Stimulated activated CD8-positive, alpha-beta memory T cell treated with anti-CD3 and anti-CD28 coated beads, Interleukin-2, amount 100 ng/mL, for 48 hours (primary cell): Measurements from ENCODE around the gene TSNAXIP1.

Source experiments
- DNase-seq, 2 donors: peaks; one replicate each; pipeline ENCODE4 v3.0.0-alpha.2; 2020; ENCODE audit warnings: low read depth in 2 of 2

Gene TSNAXIP1

DNA sequence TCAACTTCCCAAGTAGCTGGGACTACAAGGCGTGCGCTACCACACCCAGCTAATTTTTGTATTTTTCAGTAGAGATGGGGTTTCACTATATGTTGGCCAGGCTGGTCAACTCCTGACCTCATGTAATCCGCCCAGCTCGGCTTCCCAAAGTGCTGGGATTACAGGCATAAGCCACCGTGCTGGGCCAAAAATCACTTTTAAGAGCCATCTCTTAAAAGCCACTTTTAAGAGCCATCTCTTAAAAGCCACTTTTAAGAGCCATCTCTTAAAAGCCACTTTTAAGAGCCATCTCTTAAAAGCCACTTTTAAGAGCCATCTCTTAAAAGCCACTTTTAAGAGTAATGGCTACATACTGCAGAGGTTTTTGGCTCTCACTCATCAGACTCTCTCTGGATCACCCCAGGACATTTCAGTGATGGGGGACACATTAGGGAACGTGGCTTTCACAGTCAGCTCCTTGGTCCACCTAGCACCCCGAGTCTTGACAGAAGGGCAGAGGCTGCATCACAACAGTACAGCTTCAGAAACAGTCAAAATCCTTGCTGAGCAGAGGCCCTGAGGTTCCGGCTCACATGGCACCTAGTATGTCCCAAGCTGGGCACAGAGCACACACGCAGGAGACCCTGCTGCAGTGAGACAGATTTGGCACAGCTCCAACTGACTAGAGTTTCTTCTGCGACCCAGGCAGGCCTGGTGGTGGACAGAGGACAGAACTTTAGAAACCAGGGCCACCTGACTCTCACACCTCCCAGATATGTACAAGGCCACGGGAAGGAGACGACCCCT lies 23.9 kb upstream of the TSNAXIP1 start:
- no peak for DNase-seq

DNA sequence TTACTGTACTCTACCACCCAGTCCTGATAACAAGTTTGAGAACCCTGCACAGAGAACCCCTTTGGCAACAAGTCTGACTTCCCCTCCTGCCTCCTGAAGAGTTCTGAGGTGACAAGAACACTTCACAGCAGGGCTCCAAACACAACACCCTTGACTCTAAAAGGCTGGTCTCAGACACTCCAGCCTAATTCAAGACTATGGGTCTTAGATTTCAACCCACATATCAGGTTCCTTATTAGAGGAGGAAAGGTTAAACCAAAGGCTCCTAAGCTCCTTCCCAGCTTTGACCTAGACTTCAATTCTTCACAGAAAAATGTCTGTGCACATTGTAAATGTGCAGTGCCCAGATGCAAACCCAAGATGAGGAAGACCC lies 23.4 kb upstream of the TSNAXIP1 start:
- no peak for DNase-seq

DNA sequence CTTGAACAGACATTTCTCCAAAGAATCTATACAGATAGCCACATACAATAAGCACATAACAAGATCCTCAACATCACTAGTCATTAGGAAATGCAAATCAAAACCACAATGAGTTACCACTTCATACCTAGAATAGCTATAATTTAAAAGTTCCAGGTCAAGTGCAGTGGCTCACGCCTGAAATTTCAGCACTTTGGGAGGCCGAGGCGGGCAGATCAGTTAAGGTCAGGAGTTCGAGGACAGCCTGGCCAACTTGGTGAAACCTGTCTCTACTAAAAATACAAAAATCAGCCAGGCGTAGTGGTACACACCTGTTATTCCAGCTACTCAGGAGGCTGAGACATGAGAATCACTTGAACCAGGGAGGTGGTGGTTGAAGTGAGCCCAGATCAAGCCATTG lies 20.2 kb upstream of the TSNAXIP1 start:
- no peak for DNase-seq

DNA sequence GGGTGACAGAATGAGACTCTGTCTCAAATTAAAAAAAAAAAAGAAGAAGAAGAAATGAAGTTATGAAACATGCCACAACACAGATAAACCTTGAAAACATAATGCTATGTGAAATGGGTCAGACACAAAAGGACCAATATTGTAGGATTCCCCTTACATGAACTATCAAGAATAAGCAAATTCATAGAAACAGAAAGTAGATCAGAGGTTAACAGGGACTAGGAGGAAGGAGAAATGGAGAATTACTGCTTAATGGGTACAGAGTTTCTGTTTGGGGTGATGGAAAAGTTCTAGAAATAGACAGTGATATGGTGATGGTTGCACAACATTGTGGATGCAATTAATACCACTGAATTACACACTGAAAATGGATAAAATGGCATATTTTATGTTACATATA lies 16.6 kb upstream of the TSNAXIP1 start:
- DNase-seq: no peak

DNA sequence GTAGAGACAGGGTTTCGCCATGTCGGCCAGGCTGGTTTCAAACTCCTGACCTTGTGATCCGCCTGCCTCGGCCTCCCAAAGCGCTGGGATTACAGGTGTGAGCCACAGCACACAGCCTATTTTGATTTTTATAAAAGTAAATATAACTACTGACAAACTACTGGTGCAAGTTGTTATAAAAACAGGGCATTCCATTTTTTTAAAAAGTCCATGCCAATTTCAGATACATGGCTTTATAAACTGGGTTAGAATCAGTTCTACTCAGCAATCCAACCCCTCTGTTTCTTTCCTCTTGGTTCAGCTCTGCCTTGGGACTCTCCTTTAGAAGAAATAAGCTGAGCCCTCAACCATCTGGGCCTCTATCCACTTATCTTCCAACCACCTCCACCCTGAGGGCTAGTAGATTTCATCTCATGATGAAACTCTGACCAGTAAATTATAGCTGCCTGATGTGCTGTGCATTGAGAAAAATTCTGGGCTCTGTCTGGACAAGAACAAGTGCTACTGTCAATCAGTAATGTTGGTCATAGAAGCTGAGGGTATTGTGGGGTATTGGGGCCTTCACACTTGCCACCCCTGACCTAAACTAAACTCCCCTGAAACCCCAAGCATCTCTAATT lies 10.5 kb upstream of the TSNAXIP1 start:
- DNase-seq: no peak

DNA sequence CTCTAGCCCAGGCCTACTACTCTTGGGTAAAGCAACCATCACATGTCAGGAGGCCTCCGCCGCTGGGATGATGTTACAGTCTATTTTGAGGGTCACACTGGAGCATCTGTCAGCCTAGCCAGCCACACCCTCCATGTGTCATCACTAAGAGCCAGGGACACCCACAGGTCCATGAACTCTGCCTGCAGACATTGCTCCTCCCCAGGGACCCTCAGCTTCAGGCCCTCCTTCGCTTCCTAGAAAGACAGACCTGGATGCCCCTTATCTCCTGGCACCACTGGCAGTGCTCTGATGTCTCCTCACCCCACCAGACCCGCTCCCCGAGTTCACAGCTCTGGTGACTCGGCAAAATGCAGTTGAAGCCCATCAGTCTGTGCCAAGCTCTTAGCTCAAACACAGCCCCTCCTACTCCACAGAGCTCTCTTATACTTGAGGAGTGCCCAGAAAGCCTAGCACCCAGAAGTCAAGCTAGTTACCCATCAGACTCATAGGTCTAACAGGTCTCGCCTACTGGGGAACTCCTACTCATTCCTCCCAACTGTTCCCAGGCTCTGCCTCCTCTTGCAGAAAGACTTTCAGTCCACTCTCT lies 6.3 kb upstream of the TSNAXIP1 start:
- DNase-seq: no peak

DNA sequence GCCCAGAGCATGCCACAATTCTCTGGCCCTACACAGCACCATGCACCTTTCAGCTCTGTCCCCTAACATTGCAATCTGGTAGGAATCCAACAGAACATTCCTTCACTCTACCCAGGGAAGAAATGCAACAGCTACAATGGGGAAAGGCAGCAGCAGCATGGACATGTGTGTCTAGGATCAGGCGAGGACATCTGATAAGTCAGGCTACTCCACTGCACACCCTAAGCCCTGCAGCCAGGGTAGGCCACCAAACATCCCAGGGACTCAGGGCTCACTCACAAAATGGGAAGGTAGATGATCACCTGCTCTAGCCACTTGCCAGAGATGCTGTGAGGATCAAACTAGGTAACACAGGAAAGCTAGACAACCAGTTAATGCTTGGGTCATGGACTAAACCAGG lies 5.4 kb upstream of the TSNAXIP1 start:
- DNase-seq: no peak

DNA sequence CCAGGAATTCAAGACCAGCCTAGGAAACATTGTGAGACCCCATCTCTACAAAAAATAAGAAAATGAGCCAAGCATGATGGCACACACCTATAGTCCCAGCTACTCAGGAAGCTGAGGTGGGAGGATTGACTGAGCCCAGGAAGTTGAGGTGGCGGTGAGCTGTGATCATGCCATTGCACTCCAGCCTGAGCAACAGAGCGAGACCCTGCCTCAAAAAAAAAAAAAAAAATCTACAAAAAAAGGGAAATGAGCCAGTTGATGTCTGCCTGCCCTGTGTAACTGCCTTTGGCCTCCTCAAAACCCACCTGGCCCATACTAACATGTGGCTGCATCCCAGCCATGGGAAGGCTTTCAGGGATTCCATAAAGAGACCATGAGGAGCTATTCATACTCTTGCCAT lies 4.8 kb upstream of the TSNAXIP1 start:
- DNase-seq: no peak

DNA sequence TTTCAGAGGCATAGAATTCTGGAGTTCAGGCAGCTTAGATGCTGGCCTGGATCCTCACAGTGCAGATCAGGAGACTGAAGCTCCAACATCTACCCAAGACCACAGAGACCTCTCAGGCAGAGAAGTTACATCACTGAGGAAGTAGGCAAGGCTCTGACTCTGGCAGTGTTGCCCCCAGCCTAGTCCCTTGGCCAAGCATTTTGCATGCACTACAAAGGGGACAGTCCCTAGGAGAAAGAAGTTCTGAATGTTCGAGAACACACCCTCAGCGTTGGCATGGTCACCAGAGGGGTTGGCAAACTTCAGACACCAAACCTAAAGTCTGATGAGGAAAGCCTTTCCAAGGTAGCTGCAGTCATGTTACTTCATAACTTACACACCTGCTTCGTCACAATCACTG lies 2.8 kb upstream of the TSNAXIP1 start:
- no peak for DNase-seq

DNA sequence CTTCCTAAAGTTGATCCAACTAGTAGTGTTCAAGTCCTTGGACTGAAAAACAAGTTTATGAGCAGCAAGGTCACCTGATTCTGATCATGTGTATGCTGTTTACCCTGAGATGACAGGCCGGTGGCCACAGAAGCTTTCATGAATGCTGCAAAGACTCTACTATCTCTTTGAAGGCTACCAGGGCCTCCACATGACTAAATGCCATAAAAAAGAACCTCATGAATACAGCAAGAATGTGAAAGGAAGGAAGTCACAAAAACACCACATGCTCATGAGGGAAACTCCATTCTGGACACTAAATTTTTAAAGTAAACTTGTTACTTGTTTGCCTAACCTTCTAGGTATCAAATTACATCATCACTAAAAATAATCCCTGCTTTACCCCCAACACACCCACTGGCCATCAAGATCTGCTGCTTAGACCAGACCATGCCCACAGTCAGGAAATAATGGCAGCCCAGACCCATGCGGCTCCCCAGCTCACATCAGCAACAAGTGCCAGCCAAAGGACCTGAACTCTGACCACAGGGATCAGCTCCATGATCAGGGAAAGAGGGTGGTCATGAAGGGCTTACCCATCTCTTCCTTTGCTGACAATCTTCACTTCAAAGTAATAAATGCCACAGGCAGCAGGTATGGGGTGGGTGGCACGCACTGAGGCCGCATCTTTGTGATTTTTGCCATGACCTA lies 1.7 kb upstream of the TSNAXIP1 start:
- DNase-seq: no peak

DNA sequence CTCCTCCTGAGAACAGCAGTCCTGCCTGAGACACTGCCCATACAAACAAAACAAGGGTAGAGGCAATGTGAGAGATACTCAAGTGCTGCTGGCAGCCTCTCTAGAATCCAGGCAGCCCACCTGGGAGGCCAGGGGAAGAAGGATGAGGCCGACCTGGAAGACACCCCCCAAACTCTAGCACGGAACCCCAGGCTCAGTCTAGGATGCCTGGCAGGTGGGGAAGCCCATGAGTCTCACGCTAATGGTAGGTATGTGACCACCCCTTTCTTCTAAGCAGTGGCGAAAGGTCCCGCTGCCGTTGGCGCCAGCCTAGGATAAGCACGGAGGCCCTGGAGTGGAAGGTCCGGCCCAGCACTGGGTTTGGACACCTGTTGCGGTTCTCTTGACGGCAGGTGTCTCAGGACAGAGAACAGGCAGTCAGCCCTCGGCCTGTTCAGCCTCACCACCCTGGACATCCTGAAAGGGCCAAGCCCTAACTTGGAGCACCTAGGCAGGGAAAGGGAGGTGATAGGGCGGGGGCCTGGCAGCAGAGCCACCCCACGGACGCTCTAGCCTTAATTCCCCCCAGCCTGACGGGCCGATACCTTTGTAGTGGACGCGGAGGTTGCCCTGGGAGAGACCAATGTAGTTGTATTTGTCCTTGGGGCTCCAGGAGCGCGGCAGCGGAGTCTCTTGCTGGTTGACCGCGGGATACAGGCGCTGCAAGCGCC lies 816 bp upstream of the TSNAXIP1 start:
- no peak for DNase-seq

DNA sequence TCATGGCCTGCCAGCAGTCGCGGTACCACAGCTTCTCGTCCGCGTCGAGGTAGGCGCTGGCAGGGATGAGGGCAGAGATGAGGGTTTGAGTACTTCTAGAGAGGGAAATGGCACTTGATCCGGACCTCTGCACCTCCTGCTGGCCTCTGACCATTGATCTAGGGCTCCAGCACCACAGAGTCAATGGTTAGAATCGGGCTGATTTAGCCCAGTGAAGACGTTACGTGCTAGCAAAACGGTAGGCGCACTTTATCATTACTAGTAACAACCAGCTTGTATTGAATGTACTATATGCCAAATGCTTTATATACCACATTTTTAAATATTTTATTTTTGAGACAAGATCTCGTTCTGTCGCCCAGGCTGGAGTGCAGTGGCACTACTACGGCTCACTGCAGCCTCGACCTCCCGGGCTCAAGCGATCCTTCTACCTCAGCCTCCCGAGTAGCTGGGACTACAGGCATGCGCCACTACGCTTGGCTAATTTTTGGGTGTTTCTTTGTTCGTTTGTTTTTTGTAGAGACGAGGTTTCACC lies 526 bp downstream of the TSNAXIP1 start:
- DNase-seq: no peak

DNA sequence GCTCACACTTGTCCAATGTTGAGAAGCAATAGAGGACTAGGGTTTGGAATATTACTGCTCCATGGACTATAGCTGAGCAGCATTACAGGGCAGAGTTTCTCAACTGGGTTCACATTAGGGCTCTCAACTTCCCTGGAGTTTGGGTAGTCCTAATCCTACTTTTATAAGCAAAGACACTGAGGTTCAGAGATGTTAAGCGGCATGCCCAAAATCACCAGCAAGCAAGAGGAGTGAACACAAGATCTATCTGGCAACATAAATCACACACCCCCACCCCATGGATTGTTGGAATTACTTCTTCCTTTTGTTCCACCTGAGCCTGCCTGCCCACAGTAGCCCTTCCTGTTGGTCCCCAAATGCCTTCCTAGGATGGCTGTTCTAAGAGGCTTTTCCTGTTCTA lies 5.2 kb downstream of the TSNAXIP1 start:
- DNase-seq: no peak

DNA sequence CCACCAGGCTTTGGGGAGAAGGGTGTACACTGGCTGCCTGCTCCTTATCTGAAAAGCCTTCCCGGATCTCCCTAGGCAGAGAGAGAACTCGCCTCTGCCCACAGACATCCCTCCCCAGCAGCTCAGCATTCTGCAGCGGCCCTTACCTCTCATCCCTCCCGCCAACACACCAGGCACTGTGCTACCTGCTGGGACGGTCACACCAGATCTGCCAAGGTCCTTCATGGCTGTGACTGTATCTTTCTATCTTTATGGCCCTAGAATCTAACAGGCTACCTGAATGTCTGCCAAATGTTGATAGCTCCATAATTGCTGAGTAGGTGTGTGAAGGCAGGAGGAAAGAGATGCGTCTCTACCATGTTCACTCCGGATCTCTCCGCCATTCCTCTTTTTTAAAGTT lies 7.9 kb downstream of the TSNAXIP1 start:
- DNase-seq: no peak

DNA sequence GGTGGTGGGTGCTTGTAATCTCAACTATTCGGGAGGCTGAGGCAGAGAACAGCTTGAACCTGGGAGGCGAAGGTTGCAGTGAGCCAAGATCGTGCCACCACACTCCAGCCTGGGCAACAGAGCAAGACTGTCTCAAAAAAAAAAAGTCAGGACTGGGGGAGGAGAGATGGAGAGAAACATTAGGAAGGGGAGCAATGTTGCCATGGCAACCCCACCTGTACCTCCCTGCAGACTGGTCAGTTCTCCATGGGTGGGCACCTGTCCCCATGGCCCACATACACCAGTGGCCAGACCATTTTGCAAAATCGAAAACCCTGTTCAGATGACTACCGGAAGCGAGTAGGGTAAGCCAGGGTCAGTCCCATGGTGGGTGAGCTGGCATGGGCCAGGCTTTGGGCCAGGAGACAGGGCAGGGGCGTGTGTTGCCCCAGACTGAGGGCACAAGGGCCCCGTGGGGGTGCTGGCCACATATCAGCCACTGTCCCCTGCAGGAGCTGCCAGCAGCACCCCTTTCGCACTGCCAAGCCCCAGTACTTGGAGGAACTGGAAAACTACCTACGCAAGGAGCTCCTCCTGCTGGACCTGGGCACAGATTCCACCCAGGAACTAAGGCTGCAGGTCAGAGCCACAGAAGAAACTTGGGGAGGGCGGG lies 14.0 kb downstream of the TSNAXIP1 start:
- no peak for DNase-seq

DNA sequence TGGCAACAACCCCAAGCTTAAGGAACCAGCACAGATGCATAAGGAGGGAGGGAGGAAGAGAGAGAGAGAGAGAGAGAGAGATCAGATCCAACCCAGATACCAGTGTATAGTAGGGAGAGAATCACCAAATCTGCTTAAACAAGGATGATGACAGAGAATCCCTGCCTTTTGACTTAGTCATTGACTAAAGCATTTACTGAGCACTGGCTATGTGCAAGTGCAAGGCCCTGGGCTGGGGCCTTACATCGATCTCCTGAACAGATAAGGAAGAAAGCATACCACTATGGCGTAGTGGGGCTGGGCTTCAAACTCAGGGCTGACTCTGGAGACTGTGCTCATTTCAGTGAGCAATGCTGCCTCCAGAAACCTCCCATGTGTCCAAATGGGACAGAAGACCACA lies 15.8 kb downstream of the TSNAXIP1 start:
- DNase-seq: no peak

DNA sequence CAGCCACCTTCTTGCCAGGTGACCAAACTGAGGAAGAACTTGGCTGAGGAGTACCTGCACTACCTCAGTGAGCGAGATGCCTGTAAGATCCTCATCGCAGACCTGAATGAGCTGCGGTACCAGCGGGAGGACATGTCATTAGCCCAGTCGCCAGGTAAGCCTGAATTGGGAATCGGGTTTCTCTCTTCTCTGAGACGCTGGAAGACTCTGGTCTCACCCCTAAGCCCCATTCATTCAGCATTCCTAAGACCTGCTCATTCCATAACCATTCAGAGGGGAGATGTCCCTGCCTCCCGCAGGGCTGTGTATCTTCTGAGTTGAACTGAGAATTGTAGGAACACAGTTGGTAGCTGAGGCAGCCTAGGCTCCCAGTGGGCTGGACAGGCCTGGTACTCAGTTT lies 18.4 kb downstream of the TSNAXIP1 start:
- no peak for DNase-seq

DNA sequence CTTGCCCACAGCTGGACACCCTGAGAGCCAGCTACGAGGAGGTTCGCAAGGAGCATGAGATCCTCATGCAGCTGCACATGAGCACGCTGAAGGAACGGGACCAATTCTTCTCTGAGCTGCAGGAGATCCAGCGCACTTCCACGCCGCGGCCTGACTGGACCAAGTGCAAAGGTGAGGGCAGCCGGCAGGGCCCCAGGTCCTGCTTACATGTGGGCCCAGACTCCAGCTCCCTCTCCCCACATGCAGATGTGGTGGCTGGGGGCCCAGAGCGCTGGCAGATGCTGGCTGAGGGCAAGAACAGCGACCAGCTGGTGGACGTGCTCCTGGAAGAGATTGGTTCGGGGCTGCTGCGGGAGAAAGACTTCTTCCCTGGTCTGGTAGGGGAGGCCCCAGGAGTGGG lies 19.2 kb downstream of the TSNAXIP1 start:
- no peak for DNase-seq

DNA sequence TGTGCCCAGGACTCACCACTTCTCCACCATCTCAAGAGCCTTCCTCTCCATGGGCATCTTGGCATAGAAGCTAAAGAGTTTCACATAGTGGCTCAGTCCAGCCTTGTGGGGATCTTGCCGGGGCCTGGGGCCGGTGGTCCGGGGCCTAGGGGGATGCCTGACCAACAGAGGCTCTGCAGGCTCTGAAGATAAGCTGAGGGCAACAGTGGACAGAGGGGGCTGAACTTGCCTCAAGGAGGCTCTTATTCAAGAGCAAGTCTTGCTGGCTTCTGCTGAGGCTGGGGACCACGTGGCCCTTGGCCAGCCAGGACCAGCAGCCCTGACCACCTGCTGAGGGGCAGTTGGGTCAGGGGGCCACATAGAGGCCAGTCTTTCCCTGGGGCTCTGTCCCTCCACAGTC lies 22.0 kb downstream of the TSNAXIP1 start:
- no peak for DNase-seq

DNA sequence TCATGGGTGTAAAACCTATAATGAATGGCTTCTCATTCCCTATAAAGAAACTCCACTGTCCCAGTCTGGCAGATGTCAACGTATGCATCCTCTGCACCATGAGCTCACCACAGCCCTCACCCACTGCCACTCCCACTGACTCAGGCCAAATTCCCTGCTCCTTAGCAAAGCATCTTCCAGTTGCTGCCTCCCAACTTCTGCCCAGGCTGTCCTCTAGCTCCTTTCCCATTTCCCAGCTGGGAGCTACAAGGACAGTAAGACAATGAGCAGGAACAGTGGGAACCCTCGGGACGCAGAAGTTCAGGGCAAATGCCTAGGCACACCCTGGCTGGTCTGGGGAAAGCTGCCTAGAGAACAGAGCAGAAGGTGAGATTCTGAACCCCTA lies 26.3 kb downstream of the TSNAXIP1 start:
- no peak for DNase-seq
